AG08395 (cell line): ENCODE results near the gene LYPLA2.
A peak's percentile ranks its signal among the peaks of the same experiment; 100 is the strongest.

Source experiments
- DNase-seq: peaks from one replicate; pipeline ENCODE4 v3.0.0; 2012; ENCODE audit warnings: mixed read lengths, low spot score

Gene LYPLA2

DNA sequence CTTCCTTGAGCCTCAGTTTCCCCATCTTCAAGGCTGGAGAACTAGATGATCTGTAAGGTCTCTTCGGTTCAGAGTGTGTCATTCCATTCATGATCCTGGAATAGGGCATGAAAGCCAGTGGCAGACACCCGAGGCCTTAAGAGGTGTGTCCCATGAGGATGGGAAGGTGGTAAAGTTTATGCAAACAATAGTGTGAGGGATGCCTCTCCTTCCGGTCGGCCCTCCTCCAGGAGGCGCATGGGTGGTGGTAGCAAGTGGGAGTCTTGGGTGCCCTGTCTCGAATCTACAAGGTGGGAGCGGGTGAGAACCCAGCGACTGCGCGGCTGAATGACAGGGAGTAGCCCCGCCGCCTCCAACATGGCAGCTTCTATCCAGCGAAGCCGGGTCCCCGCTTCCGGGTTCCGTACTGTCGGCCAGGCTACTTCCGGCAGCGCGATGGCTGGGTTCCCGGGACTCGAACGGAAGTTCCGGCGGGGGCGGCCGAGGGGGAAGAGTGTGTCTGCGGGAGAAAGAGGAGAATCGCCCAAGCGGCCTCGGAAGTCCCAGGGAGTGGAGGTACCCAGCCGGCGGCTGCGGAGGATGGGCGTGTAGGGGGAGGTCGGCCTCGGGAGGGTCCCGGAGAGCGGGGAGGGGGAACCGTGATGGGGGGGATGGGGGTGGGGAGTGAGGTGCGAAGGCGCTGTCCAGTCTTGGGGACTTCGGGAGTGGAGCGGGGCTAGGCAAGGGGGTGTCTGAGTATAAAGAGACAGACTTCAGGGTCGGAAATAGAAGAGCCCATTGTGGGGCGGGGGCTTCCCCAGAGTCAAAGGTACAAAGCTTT, at the start of gene LYPLA2:
TSS of gene LYPLA2 (plus strand) at position 450 of the 820 bp plus-strand sequence. CDS start 1,538 bp downstream, outside the sequence.
- peak; percentile 94 for DNase-seq

DNA sequence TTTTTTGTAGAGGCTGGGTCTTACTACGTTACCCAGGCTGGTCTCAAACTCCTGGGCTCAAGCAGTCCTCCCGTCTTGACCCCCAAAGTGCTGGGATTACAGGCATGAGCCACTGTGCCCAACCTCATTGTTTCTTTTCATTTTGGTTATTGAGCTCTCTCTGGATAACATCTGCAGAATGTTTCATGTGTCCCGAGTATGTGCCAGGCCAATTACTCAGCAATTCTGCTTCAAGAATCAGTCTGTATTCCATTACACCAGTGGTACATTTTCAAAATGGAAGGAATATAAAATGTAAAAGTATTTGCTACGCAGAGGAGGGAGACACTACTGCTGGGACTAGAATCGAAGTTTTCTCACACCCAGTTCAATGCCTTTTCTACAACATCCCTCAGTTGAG, 49.3 kb upstream of the LYPLA2 start:
- no peak for DNase-seq

DNA sequence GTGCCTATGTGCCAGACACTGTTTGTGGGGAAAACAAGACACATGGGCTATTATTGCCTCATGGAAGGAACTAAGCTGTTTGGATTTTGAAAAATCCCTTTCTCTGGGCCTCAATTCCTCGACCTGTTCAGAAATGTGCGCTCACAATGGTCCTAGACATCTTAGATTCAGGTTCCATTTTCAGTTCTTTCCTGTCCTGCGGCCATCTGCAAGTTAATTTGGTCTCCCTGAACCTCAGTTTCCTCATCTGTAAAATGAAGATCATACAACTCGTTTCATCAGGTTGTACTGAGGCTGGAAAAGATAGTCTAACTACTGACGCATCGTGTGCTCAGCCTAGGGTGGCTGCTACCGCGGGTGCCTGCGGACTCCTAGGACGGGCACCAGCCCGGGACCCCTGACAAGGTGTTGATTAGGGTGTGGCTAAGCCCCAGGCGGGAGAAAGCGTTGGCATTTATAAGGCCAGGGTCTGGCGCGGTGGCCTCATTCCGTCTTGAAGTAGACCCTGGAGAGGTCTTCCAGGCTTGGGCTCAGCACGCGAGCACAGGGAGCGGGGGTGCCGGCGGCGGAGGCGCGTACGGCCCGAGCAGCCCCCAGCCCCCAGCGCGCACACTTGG, 48.2 kb upstream of the LYPLA2 start:
- DNase-seq: peak; percentile 30

DNA sequence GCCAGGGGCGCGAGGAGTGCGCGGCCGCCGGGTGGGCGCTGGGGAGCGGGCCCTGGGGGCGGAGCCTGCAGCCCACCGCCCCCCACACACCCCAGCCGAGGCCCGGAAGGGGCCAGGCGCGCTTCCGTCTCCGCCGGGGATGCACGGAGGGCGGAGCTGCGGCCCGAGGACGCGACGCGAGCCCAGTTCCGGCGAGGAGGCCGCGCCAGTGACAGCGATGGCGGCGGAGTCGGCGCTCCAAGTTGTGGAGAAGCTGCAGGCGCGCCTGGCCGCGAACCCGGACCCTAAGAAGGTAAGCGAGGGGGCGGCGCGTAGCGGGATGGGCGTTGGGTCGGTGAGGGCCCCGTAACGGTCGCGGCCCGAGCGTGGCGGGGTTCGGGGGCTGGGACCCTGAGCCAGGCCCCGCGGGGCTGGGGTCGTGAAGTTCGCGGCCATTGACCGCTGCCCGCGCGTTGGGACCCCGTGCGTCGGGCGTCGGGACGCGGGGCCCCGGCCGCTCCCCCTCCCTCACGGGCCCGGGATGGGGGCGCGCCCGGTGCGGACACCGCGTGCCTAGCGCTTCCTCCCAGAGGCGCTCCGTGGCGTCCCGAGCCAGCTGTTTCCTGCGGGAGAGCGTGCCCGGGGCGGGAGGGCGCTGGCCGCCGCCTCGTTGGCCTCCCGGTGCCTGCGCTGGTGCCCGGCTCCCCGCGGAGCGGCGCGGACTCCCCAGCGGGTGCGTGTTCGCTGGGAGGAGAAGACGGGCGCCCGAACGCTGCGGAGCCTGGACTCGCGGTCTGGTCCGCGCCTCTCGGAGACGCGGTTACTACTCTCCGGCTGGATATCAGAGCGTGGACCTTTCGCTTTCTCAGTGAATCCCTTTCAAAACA, 47.4 kb upstream of the LYPLA2 start, which contains the start of gene ELOA:
TSS of gene ELOA (plus strand) at position 185 of the 866 bp plus-strand sequence. CDS start at position 218, 33 bp downstream.
- DNase-seq: peak; percentile 87

DNA sequence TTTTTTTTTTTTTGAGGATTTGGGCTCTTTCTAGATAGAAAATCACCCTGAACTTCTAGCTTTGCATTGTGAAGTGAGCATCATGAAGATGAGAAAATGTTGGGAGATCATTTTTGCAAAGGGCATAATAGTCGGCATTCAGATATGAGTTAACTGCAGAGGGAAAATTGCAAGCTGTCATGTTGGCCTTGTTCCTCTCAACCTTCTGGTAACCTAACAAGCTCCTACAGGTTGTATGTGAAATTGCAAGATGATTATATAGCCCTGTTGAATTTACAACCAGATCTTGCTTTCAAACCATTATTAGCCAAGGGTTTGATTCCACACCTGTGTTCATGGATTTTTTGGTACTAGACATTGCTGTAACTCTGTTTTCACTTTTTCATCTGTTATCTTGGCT, 45.4 kb upstream of the LYPLA2 start:
- peak; percentile 52 for DNase-seq

DNA sequence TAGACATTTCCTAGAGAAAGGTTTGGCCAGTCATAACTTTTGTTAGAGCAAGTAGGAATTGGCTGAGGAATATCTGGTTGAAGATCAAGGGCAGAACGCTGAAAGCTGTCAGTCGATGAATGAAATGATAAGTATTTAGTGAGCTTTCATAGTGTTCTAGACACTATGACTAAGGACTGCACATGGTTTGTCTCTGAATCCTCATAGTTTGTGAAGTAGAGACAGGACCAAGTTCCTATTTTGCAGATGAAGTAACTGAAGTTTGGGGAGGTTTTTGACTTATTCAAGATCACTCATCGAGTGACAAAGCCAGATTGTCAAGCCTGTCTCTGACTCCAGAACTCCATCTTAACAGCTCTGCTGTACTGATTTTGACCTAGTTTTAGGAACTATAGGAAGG, 42.9 kb upstream of the LYPLA2 start:
- DNase-seq: no peak

DNA sequence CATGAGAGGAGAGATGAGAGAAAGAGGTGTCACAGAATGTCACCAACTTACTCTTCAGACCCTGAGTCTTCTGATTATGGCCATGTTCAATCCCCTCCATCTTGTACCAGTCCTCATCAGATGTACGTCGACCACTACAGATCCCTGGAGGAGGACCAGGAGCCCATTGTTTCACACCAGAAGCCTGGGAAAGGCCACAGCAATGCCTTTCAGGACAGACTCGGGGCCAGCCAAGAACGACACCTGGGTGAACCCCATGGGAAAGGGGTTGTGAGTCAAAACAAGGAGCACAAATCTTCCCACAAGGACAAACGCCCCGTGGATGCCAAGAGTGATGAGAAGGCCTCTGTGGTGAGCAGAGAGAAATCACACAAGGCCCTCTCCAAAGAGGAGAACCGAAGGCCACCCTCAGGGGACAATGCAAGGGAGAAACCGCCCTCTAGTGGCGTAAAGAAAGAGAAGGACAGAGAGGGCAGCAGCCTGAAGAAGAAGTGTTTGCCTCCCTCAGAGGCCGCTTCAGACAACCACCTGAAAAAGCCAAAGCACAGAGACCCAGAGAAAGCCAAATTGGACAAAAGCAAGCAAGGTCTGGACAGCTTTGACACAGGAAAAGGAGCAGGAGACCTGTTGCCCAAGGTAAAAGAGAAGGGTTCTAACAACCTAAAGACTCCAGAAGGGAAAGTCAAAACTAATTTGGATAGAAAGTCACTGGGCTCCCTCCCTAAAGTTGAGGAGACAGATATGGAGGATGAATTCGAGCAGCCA, 39.7 kb upstream of the LYPLA2 start:
- peak; percentile 76 for DNase-seq

DNA sequence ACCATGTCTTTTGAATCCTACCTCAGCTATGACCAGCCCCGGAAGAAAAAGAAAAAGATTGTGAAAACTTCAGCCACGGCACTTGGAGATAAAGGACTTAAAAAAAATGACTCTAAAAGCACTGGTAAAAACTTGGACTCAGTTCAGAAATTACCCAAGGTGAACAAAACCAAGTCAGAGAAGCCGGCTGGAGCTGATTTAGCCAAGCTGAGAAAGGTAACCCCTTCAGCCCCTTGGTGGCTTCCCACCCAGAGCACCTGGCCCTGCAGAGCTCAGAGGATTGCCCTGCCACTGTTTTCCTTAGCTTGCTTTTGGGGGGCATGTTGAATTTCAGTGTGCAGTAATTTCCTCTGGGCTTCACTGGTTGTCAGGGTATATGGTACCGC, 39.1 kb upstream of the LYPLA2 start:
- DNase-seq: no peak

DNA sequence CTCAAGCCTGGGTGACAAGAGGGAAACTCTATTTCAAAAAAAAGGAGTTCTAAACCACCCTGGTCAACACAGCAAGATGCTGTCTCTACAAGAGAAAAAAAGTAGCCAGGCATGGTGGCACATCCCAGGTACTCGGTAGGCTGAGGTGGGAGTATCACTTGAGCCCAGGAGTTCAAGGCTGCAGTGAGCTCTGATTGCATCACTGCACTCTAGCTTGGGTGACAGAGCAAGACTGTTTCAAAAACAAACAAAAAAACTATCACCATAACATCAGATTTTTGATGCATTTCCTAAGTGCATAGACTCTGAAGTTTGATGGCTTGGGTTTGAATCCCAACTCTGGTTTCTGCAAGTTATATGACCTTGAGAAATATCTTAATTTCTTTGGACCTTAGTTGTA, 38.0 kb upstream of the LYPLA2 start:
- DNase-seq: no peak

DNA sequence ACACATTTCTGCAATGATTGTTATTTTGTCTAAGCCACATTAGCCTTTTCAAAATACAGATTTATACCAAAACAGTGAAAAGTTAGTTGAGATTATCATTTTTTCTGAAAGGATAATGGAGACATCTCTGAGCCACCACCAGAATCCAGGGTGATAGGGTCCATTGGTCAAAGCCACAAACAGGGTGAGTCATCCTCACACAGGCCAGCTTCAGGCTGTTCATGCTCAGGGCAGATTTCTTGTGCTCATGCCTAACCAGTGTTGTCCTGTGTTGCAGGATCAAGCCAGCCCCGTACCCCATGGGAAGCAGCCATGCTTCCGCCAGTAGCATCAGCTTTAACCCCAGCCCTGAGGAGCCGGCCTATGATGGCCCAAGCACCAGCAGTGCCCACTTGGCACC, 34.3 kb upstream of the LYPLA2 start:
- DNase-seq: peak; percentile 71

DNA sequence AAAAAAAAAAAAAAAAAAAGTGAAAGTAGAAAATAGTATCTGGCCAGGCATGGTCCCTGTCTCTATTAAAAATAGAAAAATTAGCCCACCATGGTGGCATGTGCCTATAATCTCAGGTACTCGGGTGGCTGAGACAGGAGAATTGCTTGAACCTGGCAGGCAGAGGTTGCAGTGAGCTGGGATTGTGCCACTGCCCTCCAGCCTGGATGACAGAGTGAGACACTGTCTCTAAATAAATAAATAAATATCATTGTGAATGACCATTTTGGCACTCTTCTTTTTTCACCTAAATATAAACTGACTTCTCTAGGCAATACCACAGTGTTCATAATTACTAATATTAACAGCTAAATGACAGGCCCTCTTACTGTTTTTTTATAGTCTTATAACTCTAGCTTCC, 33.1 kb upstream of the LYPLA2 start:
- DNase-seq: no peak

DNA sequence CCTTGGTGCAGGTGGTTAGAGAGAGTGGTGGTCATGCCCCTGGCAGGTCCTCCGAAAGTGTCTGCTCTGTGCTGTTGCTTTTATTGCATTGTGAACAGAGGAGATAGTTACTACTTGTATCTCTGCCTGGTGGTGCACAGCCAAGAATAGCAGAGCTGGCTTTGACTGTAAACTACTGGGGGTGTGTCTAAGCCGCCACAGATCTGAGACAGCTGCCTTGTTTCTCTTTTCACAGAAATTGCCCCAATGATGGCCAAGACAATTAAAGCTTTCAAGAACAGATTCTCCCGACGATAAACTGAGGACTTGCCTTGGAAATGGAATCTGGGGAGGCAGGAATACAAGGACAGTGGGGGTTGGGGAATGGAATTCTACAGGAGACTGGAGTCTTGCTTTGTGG, 31.7 kb upstream of the LYPLA2 start:
- DNase-seq: no peak

DNA sequence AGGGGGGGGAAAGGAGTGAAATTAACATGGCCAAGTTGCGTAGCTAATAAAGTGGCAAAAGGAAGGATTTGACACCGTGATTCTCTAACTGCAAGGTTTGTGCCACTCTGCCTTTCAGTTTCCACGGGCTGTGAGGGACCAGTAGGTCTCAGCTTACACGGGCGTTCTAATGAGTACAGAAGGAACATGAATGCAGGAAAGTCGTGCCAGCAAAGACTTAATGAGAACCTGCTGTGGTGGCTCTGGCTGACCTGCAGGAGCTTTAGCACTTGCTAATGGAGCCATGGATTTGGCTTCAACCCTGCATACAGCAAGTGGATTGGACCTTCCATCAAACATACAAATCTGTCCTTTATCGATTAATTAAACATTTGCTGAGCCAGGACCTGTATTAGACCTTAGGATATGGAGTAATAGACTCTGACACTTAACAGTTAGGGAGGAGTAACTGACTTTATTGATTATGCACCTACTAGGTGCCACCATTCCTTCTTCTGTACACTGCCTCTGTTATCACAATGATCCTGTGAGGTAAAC, 27.8 kb upstream of the LYPLA2 start:
- DNase-seq: no peak

DNA sequence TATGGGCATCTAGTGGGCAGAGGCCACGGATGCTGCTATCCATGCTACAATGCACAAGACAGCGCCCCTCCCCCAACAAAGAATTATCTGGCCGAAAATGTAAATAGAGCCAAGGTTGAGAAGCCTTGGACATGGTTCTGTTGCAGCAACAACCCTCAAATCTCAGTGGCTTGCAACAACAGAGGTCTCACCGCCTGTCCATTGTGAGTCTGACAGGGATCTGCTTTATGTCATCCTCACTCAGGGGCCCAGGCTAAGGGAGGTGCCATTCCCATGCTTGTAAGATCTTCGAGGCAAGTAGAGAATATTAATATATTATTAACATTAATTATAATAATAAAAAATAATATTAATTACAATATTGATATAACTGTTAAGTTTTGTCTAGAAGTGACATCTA, 22.2 kb upstream of the LYPLA2 start:
- no peak for DNase-seq

DNA sequence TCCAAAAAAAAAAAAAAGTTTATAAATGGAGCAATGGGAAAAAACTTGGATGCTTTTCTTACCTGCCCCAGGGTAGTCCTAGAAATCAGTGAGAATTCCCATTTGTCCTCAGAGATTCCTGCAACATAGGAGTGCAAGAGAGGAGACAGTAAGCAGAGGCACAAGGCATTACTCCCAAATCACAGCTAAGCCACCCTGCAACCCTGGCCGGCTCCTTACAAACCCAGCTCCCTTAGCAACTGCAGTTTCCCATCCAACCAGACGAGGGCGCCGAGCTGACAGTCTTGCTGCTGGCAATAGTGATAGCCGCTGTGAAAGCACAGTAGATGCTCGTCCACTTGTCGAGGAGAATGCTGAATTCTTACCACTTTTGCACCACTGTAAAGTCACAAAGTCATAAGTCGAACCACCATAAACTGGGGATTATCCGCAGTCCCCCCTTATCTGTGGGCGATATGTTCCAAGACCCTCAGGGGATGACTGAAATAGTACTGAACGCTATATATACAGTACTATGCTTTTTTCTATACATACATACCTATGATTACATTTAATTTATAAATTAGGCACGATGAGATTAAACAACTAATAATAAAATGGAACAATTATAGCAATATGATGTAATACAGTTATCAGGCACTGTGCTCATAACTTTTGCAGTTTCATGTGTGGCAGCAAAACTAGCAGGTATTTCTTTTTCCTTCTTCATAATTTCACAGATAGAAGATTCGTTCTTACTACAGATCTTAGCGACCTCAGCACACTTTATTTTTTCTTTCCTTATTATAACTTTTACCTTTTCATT, 18.7 kb upstream of the LYPLA2 start:
- peak; percentile 79 for DNase-seq

DNA sequence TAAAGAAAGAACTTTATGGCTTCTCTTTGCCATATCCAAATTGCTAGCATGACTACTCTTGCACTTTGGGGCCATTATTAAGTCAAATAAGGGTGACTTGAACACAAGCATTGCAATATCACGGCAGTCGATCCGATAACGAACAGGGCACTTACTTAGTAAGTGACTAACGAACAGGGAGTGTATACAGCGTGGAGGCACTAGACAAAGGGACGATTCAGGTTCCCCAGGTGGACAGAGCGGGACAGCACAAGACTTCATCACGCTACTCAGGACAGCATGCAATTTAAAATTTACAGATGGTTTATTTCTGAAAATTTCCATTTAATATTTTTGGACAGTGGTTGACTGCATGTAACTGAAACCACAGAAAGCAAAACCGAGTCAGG, 18.1 kb upstream of the LYPLA2 start:
- DNase-seq: no peak

DNA sequence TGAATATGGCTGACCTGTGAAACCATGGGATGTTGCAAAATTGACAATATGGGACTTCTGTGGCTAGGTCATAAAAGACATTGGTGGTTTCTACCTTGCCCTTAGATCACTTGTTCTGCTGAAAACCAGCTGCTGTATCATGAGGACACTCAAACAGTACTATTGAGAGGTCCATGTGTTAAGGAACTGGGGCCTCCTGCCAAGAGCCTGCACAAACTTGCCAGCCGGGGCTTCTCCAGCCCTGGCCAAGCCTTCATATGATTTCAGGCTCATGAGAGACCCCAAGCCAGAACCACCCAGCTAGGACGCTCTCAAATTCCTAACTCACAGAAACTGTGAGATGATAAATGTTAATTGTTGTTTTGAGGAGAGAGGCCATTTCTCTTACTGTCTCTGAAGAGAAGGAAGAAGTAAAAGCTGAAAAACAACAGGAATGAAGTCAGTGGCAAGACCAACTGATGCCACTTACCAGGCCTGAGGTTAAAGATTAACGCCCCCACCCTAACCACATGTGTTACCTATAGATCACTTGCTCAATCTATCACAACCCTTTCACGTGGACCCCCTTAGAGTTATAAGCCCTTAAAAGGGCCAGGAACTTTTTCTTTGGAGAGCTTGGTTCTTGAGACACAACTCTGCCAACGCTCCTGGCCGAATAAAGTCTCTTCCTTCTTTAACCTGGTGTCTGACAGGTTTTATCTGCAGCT, 16.6 kb upstream of the LYPLA2 start:
- DNase-seq: no peak

DNA sequence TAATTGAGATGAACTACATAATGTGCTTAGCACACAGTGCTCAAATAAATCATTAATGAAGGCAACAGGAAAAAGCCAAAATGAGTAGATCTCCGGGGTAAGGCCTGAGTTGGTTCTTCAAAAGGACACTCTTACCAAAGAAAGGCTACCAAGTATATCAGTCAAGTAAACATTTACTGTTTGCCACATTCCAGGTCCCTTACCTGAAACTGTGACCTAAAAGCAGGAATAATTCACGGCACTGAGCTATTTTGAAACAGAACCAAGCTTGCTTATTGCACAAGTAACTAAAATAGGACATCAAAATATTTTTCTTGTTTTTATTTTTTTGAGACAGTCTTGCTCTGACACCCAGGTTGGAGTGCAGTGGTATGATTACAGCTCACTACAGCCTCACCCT, 14.7 kb upstream of the LYPLA2 start:
- DNase-seq: no peak

DNA sequence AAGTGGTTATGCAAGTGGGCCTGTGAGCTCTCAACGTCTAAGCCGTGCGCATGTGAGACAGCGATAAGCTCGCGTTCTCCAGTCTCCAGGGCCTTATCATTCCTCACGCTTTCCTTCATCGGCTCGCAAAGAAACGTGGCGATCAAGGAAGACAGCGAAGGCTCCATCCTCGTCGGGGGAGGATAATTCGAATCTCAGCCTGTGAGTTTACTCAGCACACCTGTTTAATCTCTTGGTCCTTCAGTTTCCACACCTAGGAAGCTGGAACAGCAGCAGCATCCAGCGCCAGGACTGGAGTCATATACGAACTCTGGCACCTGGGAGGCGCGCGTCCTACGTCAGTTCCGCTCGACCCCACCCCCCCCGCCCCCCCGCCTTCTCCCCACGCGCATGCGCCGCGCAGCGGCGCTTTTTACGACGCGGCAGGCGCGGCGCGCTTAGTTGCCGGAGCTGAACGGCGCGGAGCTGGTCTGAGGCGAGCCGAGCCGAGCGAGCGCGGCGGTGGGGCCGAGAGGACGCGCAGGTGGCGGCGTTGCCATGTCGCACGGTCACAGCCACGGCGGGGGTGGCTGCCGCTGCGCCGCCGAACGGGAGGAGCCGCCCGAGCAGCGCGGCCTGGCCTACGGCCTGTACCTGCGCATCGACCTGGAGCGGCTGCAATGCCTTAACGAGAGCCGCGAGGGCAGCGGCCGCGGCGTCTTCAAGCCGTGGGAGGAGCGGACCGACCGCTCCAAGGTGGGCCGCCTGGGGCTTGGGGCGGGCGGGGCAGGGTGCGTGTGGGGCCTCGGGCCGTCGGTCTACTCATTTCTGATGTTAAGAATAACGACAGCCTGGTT, 12.7 kb upstream of the LYPLA2 start, which contains the start of gene PITHD1:
TSS of gene PITHD1 (plus strand) at position 440 of the 836 bp plus-strand sequence. CDS start at position 538, 98 bp downstream.
- peak; percentile 99 for DNase-seq
